ENCODE data around the gene DHX35. TPM values are rescaled to one million over a fixed set of nuclear protein-coding genes. Genes with fewer than 3 reads are reported as not detected.
A peak's percentile ranks its signal among the peaks of the same experiment; 100 is the strongest.

The DHX35 gene
- total RNA-seq, 1 experiment from 2014 or later, result 20.4 TPM

DNA sequence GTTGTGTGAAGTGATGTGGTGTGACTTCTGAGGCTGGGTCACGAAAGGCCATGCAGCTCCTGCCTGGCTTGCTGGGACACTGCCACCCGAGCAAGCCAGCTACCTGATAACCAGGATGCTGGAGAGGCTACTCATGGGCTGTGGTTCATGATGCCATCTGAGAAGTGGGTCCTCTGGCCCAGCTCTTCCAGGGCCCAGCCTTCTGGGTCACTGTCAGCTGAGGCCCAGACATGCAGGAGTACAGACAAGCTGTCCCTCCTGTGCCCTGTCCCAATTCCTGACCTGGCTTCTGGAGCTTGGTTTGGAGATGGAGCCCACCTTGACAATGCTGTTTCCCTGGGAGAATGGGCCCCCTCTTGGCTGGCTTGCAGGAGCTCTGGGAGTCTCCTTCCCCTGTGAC lies 87.0 kb downstream of the DHX35 start (continued):
- TF ChIP-seq GABPB1 (CRISPR knock-in tag; IDR thresholded peaks at IDR 0.05), result no peak
- no peak for TF ChIP-seq CREB1 (CRISPR knock-in tag; IDR thresholded peaks at IDR 0.05)
- no peak for TF ChIP-seq NFE2L1 (CRISPR knock-in tag; IDR thresholded peaks at IDR 0.05)
- no peak for TF ChIP-seq NFATC4 (CRISPR knock-in tag; IDR thresholded peaks at IDR 0.05)
- no peak for TF ChIP-seq ELF4 (CRISPR knock-in tag; IDR thresholded peaks at IDR 0.05; ENCODE audit: low read depth)
- TF ChIP-seq ZNF416 (CRISPR knock-in tag; IDR thresholded peaks at IDR 0.05), result no peak
- no peak for TF ChIP-seq PRRX2 (CRISPR knock-in tag; IDR thresholded peaks at IDR 0.05)
- no peak for TF ChIP-seq JAZF1 (CRISPR knock-in tag; IDR thresholded peaks at IDR 0.05)
- TF ChIP-seq, protein P1, sequence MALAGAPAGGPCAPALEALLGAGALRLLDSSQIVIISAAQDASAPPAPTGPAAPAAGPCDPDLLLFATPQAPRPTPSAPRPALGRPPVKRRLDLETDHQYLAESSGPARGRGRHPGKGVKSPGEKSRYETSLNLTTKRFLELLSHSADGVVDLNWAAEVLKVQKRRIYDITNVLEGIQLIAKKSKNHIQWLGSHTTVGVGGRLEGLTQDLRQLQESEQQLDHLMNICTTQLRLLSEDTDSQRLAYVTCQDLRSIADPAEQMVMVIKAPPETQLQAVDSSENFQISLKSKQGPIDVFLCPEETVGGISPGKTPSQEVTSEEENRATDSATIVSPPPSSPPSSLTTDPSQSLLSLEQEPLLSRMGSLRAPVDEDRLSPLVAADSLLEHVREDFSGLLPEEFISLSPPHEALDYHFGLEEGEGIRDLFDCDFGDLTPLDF (CRISPR knock-in tag; IDR thresholded peaks at IDR 0.05), result no peak

DNA sequence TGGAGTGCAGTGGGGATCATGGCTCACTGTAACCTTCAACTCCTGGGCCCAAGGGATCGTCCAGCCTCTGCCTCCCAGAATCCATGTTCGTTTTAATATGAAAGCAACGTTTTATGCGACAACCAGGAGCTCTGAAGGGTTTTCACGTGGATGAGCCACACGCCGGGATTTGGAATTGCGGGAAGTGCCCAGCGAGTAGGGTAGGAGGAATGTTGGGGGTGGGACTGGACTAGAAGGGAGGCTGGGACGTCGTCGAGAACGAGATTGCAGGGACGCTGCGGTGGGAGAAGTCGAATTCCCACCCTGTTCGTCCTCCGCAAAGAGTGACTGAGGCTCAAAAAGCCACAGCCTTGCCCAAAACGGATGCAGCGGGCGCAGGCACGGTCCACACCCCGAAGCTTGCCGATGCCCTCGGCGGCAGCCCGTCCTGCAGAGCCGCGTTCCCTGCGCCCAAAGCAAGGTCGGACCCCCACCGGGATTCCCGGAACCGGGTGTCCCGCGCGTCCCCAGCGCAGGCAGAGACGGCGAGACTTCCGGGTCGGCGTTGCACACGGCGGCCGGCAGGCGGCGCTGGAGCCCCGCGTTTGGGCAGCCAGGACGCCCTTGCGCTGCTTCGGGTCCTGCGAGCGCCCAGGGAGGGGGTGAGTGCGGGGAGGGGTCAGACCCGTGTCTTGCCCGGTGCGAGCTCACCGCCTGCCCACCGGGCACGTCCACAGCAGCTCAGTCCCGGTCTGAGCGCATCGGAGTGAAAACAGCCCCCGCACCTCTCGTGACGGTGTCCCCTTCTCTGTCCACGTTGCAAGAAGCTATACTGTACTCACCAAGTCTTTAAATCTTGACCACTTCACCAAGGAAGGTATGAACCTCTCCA lies 87.8 kb downstream of the DHX35 start:
- no peak overlapping the region for H3K27ac Mint-ChIP-seq
- CTCF ChIA-PET, result interaction anchor here (0.6 to 3.2 kb wide), 51 partner anchors 9 to 1913 kb away, joined by 3 to 50 read pairs (median 5); partner anchors contain the start of genes DHX35, FAM83D, PPP1R16B and SLC32A1
- no peaks in the 10 kb centered on the region for H3K36me3 Mint-ChIP-seq
- DNase-seq (ENCODE audit: low spot score), result peak; percentile 88
- peaks cover 4% of the 10 kb centered on the region; the same call in 1 of the 2 replicates for H3K4me1 Mint-ChIP-seq
- peaks cover 18% of the 10 kb centered on the region for H3K27me3 Mint-ChIP-seq (ENCODE audit: low read depth)
- no peaks in the 10 kb centered on the region for H3K9me3 Mint-ChIP-seq
- peak overlapping the region; percentile 78 for H3K4me3 Mint-ChIP-seq
- peak; percentile 81 for ATAC-seq
- POLR2A ChIA-PET, result interaction anchor here (0.7 to 1.5 kb wide), 2 partner anchors 19 to 124 kb away, joined by 3 to 4 read pairs; partner anchors contain the start of gene FAM83D
- peak; percentile 62 for TF ChIP-seq SP1 (CRISPR knock-in tag; conservative IDR thresholded peaks at IDR 0.05)
- no peak for TF ChIP-seq GTF2I (CRISPR knock-in tag; conservative IDR thresholded peaks at IDR 0.05)
- 0 out of 2 replicates have a peak, but pooled peaks have one; percentile 27 for TF ChIP-seq ZNF423 (CRISPR knock-in tag; IDR thresholded peaks at IDR 0.05)
- TF ChIP-seq, protein P2, sequence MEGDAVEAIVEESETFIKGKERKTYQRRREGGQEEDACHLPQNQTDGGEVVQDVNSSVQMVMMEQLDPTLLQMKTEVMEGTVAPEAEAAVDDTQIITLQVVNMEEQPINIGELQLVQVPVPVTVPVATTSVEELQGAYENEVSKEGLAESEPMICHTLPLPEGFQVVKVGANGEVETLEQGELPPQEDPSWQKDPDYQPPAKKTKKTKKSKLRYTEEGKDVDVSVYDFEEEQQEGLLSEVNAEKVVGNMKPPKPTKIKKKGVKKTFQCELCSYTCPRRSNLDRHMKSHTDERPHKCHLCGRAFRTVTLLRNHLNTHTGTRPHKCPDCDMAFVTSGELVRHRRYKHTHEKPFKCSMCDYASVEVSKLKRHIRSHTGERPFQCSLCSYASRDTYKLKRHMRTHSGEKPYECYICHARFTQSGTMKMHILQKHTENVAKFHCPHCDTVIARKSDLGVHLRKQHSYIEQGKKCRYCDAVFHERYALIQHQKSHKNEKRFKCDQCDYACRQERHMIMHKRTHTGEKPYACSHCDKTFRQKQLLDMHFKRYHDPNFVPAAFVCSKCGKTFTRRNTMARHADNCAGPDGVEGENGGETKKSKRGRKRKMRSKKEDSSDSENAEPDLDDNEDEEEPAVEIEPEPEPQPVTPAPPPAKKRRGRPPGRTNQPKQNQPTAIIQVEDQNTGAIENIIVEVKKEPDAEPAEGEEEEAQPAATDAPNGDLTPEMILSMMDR (IDR thresholded peaks at IDR 0.05), result peak; percentile 98
- no peak for TF ChIP-seq ZNF416 (CRISPR knock-in tag; IDR thresholded peaks at IDR 0.05)
- TF ChIP-seq, protein P3, sequence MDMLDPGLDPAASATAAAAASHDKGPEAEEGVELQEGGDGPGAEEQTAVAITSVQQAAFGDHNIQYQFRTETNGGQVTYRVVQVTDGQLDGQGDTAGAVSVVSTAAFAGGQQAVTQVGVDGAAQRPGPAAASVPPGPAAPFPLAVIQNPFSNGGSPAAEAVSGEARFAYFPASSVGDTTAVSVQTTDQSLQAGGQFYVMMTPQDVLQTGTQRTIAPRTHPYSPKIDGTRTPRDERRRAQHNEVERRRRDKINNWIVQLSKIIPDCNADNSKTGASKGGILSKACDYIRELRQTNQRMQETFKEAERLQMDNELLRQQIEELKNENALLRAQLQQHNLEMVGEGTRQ (CRISPR knock-in tag; IDR thresholded peaks at IDR 0.05), result 0 out of 2 replicates have a peak, but pooled peaks have one; percentile 27
- TF ChIP-seq, protein P4, sequence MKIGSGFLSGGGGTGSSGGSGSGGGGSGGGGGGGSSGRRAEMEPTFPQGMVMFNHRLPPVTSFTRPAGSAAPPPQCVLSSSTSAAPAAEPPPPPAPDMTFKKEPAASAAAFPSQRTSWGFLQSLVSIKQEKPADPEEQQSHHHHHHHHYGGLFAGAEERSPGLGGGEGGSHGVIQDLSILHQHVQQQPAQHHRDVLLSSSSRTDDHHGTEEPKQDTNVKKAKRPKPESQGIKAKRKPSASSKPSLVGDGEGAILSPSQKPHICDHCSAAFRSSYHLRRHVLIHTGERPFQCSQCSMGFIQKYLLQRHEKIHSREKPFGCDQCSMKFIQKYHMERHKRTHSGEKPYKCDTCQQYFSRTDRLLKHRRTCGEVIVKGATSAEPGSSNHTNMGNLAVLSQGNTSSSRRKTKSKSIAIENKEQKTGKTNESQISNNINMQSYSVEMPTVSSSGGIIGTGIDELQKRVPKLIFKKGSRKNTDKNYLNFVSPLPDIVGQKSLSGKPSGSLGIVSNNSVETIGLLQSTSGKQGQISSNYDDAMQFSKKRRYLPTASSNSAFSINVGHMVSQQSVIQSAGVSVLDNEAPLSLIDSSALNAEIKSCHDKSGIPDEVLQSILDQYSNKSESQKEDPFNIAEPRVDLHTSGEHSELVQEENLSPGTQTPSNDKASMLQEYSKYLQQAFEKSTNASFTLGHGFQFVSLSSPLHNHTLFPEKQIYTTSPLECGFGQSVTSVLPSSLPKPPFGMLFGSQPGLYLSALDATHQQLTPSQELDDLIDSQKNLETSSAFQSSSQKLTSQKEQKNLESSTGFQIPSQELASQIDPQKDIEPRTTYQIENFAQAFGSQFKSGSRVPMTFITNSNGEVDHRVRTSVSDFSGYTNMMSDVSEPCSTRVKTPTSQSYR (CRISPR knock-in tag; IDR thresholded peaks at IDR 0.05), result no peak
- TF ChIP-seq ZNF138 (CRISPR knock-in tag; conservative IDR thresholded peaks at IDR 0.05), result no peak
- no peak for TF ChIP-seq CREM (CRISPR knock-in tag; IDR thresholded peaks at IDR 0.05)
- TF ChIP-seq, protein P5, sequence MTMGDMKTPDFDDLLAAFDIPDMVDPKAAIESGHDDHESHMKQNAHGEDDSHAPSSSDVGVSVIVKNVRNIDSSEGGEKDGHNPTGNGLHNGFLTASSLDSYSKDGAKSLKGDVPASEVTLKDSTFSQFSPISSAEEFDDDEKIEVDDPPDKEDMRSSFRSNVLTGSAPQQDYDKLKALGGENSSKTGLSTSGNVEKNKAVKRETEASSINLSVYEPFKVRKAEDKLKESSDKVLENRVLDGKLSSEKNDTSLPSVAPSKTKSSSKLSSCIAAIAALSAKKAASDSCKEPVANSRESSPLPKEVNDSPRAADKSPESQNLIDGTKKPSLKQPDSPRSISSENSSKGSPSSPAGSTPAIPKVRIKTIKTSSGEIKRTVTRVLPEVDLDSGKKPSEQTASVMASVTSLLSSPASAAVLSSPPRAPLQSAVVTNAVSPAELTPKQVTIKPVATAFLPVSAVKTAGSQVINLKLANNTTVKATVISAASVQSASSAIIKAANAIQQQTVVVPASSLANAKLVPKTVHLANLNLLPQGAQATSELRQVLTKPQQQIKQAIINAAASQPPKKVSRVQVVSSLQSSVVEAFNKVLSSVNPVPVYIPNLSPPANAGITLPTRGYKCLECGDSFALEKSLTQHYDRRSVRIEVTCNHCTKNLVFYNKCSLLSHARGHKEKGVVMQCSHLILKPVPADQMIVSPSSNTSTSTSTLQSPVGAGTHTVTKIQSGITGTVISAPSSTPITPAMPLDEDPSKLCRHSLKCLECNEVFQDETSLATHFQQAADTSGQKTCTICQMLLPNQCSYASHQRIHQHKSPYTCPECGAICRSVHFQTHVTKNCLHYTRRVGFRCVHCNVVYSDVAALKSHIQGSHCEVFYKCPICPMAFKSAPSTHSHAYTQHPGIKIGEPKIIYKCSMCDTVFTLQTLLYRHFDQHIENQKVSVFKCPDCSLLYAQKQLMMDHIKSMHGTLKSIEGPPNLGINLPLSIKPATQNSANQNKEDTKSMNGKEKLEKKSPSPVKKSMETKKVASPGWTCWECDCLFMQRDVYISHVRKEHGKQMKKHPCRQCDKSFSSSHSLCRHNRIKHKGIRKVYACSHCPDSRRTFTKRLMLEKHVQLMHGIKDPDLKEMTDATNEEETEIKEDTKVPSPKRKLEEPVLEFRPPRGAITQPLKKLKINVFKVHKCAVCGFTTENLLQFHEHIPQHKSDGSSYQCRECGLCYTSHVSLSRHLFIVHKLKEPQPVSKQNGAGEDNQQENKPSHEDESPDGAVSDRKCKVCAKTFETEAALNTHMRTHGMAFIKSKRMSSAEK (CRISPR knock-in tag; IDR thresholded peaks at IDR 0.05; ENCODE audit: borderline replicate concordance), result no peak
- TF ChIP-seq, protein P6, sequence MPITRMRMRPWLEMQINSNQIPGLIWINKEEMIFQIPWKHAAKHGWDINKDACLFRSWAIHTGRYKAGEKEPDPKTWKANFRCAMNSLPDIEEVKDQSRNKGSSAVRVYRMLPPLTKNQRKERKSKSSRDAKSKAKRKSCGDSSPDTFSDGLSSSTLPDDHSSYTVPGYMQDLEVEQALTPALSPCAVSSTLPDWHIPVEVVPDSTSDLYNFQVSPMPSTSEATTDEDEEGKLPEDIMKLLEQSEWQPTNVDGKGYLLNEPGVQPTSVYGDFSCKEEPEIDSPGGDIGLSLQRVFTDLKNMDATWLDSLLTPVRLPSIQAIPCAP (CRISPR knock-in tag; IDR thresholded peaks at IDR 0.05), result no peak
- TF ChIP-seq TP53 (CRISPR knock-in tag; IDR thresholded peaks at IDR 0.05), result peak; percentile 86; the same call in 1 of the 2 replicates
- TF ChIP-seq CBFB (CRISPR knock-in tag; IDR thresholded peaks at IDR 0.05; ENCODE audit: low read depth), result 0 out of 2 replicates have a peak, but pooled peaks have one; percentile 81
- TF ChIP-seq, protein P7, sequence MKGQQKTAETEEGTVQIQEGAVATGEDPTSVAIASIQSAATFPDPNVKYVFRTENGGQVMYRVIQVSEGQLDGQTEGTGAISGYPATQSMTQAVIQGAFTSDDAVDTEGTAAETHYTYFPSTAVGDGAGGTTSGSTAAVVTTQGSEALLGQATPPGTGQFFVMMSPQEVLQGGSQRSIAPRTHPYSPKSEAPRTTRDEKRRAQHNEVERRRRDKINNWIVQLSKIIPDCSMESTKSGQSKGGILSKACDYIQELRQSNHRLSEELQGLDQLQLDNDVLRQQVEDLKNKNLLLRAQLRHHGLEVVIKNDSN (CRISPR knock-in tag; IDR thresholded peaks at IDR 0.05), result no peak
- no peak for TF ChIP-seq ZNF232 (CRISPR knock-in tag; IDR thresholded peaks at IDR 0.05)
- no peak for TF ChIP-seq RORB (CRISPR knock-in tag; IDR thresholded peaks at IDR 0.05)
